Liver (tissue), 9 donors: Measurements from ENCODE around the gene MARCHF3. TPM values are rescaled to one million over a fixed set of nuclear protein-coding genes. Genes with fewer than 3 reads are reported as not detected.

ENCODE experiments used
- DNase-seq: peaks from one replicate; pipeline ENCODE4 v3.0.0-alpha.2; 2017; ENCODE audit warnings: low spot score
- H3K27ac ChIP-seq, 2 donors: one replicate each; pipeline ENCODE4 v1.7.0; 2013; ENCODE audit warnings: inconsistent platforms in 2 of 2, low read length in 2 of 2, control low read depth in 1 of 2, low read depth in 1 of 2, mild to moderate bottlenecking in 1 of 2
- H3K27me3 ChIP-seq, 4 donors: one replicate each; pipeline versions ENCODE4 v1.6.1 to v1.7.0; 2013; ENCODE audit warnings: low read length in 3 of 4, inconsistent platforms in 1 of 4, mild to moderate bottlenecking in 1 of 4, moderate library complexity in 1 of 4; ENCODE audit not compliant: control insufficient read depth in 4 of 4, insufficient read depth in 4 of 4
- H3K36me3 ChIP-seq, 4 donors: one replicate each; pipeline versions ENCODE4 v1.6.1 to v1.7.0; 2013; ENCODE audit warnings: low read length in 3 of 4, mild to moderate bottlenecking in 3 of 4, low read depth in 1 of 4, moderate library complexity in 1 of 4; ENCODE audit not compliant: control insufficient read depth in 4 of 4, insufficient read depth in 3 of 4
- H3K4me1 ChIP-seq, 4 donors: one replicate each; pipeline versions ENCODE4 v1.6.1 to v1.7.0; 2013; ENCODE audit warnings: low read length in 3 of 4, mild to moderate bottlenecking in 3 of 4, moderate library complexity in 1 of 4; ENCODE audit not compliant: control insufficient read depth in 4 of 4, insufficient read depth in 4 of 4
- H3K4me3 ChIP-seq, 3 donors: one replicate each; pipeline versions ENCODE4 v1.6.1 to v1.7.0; 2013; ENCODE audit warnings: low read length in 3 of 3, control low read depth in 1 of 3, low read depth in 1 of 3, mild to moderate bottlenecking in 1 of 3
- H3K9ac ChIP-seq, 2 donors: one replicate each; pipeline ENCODE4 v1.7.0; 2013; ENCODE audit warnings: low read length in 2 of 2, mild to moderate bottlenecking in 2 of 2, moderate library complexity in 2 of 2, control low read depth in 1 of 2, low read depth in 1 of 2
- H3K9me3 ChIP-seq, 4 donors: one replicate each; pipeline versions ENCODE4 v1.6.1 to v1.7.0; 2013; ENCODE audit warnings: low read length in 3 of 4; ENCODE audit not compliant: control insufficient read depth in 4 of 4
- ATF3 ChIP-seq: IDR thresholded peaks from 2 replicates; pipeline ENCODE4 v1.6.1; 2016; ENCODE audit warnings: antibody characterized with exemption
- CTCF ChIP-seq: fragments of 150-350 bp; IDR thresholded peaks from 2 replicates; pipeline ENCODE4 v1.5.1; 2017; ENCODE audit warnings: improper control_type of control experiment, low read depth, low read length; ENCODE audit not compliant: missing input control
- EGR1 ChIP-seq, 2 donors: IDR thresholded peaks; 2 replicates each; pipeline ENCODE4 v1.6.1; 2016 to 2018; ENCODE audit warnings: antibody characterized with exemption in 2 of 2, low read depth in 2 of 2
- FOXA1 ChIP-seq: IDR thresholded peaks from 2 replicates; pipeline ENCODE4 v1.6.1; 2016; ENCODE audit warnings: antibody characterized with exemption
- FOXA2 ChIP-seq: IDR thresholded peaks from 2 replicates; pipeline ENCODE4 v1.6.1; 2016; ENCODE audit warnings: antibody characterized with exemption
- GABPA ChIP-seq, 2 donors: IDR thresholded peaks in 1 of 2; conservative IDR thresholded peaks in 1 of 2; 2 replicates each; pipeline ENCODE4 v1.6.1; 2016; ENCODE audit warnings: antibody characterized with exemption in 2 of 2, mild to moderate bottlenecking in 1 of 2, moderate library complexity in 1 of 2
- HNF4A ChIP-seq, 2 donors: conservative IDR thresholded peaks; 2 replicates each; pipeline ENCODE4 v1.6.1; 2016; ENCODE audit warnings: antibody characterized with exemption in 2 of 2, mild to moderate bottlenecking in 2 of 2
- HNF4G ChIP-seq: IDR thresholded peaks from 2 replicates; pipeline ENCODE4 v1.6.1; 2016; ENCODE audit warnings: antibody characterized with exemption
- JUND ChIP-seq, 2 donors: IDR thresholded peaks; 2 replicates each; pipeline ENCODE4 v1.6.1; 2016; ENCODE audit warnings: antibody characterized with exemption in 2 of 2
- MAX ChIP-seq: IDR thresholded peaks from 2 replicates; pipeline ENCODE4 v1.6.1; 2016; ENCODE audit warnings: antibody characterized with exemption
- NR2F2 ChIP-seq: IDR thresholded peaks from 2 replicates; pipeline ENCODE4 v1.6.1; 2016; ENCODE audit warnings: antibody characterized with exemption
- RAD21 ChIP-seq, 2 donors: IDR thresholded peaks; 2 replicates each; pipeline ENCODE4 v1.6.1; 2016; ENCODE audit warnings: antibody characterized with exemption in 2 of 2, mild to moderate bottlenecking in 2 of 2
- REST ChIP-seq: IDR thresholded peaks from 2 replicates; pipeline ENCODE4 v1.6.1; 2016; ENCODE audit warnings: antibody characterized with exemption, mild to moderate bottlenecking
- RXRA ChIP-seq, 2 donors: IDR thresholded peaks; 2 replicates each; pipeline ENCODE4 v1.6.1; 2017 to 2018; ENCODE audit warnings: antibody characterized with exemption in 2 of 2, mild to moderate bottlenecking in 1 of 2
- SP1 ChIP-seq: IDR thresholded peaks from 2 replicates; pipeline ENCODE4 v1.6.1; 2018; ENCODE audit warnings: antibody characterized with exemption, mild to moderate bottlenecking
- TAF1 ChIP-seq: conservative IDR thresholded peaks from 2 replicates; pipeline ENCODE4 v1.6.1; 2016; ENCODE audit warnings: antibody characterized with exemption, mild to moderate bottlenecking
- YY1 ChIP-seq: IDR thresholded peaks from 2 replicates; pipeline ENCODE4 v1.6.1; 2016; ENCODE audit warnings: antibody characterized with exemption, mild to moderate bottlenecking
- ZBTB33 ChIP-seq: IDR thresholded peaks from 2 replicates; pipeline ENCODE4 v1.6.1; 2016; ENCODE audit warnings: antibody characterized with exemption
- WGBS: extraction: QIAGEN DNeasy Blood & Tissue Kit; methylation state at CpG from one replicate; pipeline ENCODE4 v1.1.7; 2013; 5-methylcytosine and 5-hydroxymethylcytosine counted together
- polyA plus RNA-seq, 2 donors: library from polyadenylated mRNA; stranded (reverse) in 1 of 2; unstranded in 1 of 2; fragments of 200-250 nt in 1 of 2; fragments of >200 nt in 1 of 2; fragmentation: Nextera tagmentation in 1 of 2; extraction: Ambion mirVana in 1 of 2; gene quantifications; one replicate each; pipeline versions ENCODE4 v1.2.1 to v1.2.3, GENCODE V29; 2013 to 2015
- total RNA-seq, 2 donors: library from RNA; depleted of rRNA; stranded (reverse); fragments of >200 nt; gene quantifications; one replicate each; pipeline ENCODE4 v1.2.3, GENCODE V29; 2014
- donor health status: healthy.
- donor health status: healthy.
- donor health status: healthy.
- donor health status: healthy.
- donor health status: healthy.

Gene MARCHF3
- total and polyA plus RNA-seq, 4 donors = 0.93 to 51.0 (median 1.4) TPM

- Histone ChIP-seq H3K36me3 (no peaks in the 10 kb centered on the region), H3K4me3 (no peak overlapping the region), H3K9ac (no peak overlapping the region), H3K4me1 (no peaks in the 10 kb centered on the region), H3K27me3 (no peaks in the 10 kb centered on the region), H3K9me3 (no peaks in the 10 kb centered on the region), H3K27ac (no peak overlapping the region)
- TF ChIP-seq YY1 (no peak), FOXA1 (no peak), RXRA (IDR thresholded peaks at IDR 0.05) (no peak)
- DNase-seq = no peak
- 97% methylated on average over 6 of the region's 6 CpGs for WGBS
Measured at GRCh38 chr5:126871441-126871840, 158.9 kb downstream of the MARCHF3 start.

GRCh38 chr5:126869005-126869451 lies 161.3 kb downstream of the MARCHF3 start:
- TF ChIP-seq ATF3 (no peak), RXRA (IDR thresholded peaks at IDR 0.05) (no peak), REST (no peak), RAD21 (IDR thresholded peaks at IDR 0.05) (no peak), GABPA (IDR thresholded peaks at IDR 0.05 in 1 of 2, conservative IDR thresholded peaks at IDR 0.05 in 1 of 2) (no peak), HNF4A (conservative IDR thresholded peaks at IDR 0.05) (no peak), ZBTB33 (no peak), CTCF (no peak), TAF1 (no peak), NR2F2 (no peak), FOXA1 (no peak), FOXA2 (no peak), EGR1 (IDR thresholded peaks at IDR 0.05; ENCODE audit: low read depth in 2 of 2) (no peak), MAX (no peak), SP1 (no peak), HNF4G (no peak), JUND (IDR thresholded peaks at IDR 0.05) (no peak), YY1 (no peak)
- Histone ChIP-seq H3K36me3 (no peaks in the 10 kb centered on the region), H3K9ac (no peak overlapping the region), H3K9me3 (no peaks in the 10 kb centered on the region), H3K27me3 (no peaks in the 10 kb centered on the region), H3K4me3 (no peak overlapping the region), H3K27ac (no peak overlapping the region), H3K4me1 (no peaks in the 10 kb centered on the region)
- 31% methylated on average over 22 of the region's 22 CpGs for WGBS
- no peak for DNase-seq
